CD4-positive, alpha-beta T cell treated with Interleukin-2 at 100 ng/mL for 4 hours (primary cell): ENCODE data around the gene TGIF2.
A peak's percentile ranks its signal among the peaks of the same experiment; 100 is the strongest.
"Not testable (repeated sequence)": the region's sequence is repeated elsewhere in the genome, so short reads cannot be mapped to it uniquely, and the experiment has no call there.

Experiments used
- DNase-seq: peaks from one replicate; pipeline ENCODE4 v3.0.0-alpha.2; 2020; ENCODE audit warnings: low spot score

The TGIF2 gene

DNA sequence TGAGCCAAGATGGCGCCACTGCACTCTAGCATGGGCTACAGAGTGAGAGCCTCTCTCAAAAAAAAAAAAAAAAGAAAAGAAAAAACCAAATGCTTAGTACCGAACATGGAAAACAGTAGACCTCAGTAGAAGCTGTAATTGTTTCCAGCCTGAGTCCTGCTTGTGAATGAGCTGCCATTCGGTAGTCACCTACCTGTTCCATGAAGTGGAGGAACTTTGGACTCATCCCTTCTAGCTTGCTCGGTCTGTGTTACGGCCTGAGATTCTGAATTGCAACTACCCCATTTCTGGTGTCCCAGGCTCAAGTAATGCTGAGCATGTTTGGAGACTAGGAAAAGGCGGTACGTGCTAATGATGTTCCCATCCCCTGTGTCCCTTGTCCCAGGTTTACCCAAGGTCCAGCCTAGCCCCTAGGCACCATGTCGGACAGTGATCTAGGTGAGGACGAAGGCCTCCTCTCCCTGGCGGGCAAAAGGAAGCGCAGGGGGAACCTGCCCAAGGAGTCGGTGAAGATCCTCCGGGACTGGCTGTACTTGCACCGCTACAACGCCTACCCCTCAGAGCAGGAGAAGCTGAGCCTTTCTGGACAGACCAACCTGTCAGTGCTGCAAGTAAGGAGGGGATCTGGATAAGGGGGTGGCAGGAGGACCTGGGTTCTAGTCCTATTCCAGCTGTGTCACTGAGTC is 5.1 kb downstream of the TGIF2 start:
- DNase-seq: no peak

DNA sequence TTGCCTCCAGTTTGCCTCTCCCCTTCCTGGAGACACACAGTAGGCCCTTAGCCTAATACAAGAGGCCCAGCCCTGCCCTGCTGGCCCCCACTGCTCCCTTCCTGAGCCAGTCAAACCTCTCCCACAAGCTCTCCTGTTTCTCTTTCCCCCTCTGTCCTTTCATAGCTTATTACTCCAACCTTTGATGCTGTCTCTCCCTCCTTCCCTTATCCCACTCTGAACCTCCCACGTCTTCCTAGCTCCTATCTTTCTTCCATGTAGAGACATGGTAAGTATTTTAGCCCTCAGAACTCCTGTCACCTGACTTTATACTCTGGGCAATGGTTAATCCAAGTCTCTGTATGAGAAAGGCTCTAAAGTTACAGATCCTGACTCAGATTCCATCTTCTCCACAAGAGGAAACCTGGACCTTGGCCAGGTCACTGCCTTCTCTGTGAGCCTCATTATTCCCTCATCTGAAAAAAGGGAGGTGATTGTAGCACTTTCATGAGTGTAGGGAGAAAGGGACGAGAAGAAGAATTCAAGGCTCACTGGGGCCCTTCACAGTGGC is 6.7 kb downstream of the TGIF2 start:
- DNase-seq: no peak

DNA sequence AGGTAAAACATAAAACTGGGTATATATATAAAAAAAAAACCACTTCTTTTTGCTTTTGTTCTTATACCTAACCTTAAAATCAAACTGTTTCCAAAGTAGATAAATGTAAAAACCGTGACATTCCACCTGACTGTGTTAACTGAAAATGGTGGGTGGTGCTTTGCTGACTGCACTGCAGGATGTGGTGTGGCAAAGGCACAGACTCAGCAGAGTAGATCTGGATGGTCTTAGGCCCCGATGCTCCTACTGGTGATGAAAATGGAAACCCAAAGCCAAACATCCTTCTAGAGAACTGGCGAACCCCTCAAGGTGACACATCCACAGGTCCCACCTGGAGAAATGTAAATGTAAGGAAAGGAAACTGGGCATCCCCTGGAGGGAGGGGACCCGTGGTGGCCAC is 8.9 kb downstream of the TGIF2 start:
- DNase-seq: peak; percentile 14

DNA sequence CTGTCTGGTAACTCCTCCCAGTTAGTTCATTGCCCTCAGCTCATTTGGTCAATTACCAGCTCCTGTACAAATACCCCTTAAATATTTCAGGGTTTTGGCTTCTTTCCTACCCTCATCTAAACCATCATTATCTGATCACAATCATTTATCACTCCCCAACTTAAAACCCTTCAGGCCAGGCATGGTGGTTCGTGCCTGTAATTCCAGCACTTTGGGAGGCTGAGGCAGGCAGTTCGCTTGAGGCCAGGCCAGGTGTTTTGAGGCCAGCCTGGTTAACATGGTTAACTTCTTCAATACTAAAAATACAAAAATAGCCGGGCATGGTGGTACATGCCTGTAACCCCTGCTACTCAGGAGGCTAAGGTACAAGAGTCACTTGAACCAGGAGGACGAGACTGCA is 9.4 kb downstream of the TGIF2 start:
- no peak for DNase-seq

DNA sequence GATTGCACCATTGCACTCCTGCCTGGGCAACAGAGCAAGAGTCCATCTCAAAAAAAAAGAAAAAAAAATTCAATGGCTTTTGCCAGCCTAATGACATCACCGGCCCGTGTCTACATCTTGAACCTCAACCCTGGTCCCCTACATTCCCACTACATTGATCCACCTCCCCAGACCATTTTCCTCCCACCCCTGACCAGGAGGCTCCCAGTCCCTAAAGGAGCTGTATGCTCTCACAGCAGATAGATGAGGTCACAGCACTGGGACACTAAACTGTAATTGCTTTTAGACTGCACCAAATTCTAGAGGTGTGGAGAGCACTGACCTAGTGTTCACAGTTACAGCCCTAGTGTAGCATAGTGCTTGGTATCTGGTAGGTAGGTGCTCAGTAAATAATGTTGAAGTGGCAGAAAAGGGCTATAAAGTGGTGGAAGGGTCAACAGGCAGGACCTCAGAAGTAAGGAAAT is 10.7 kb downstream of the TGIF2 start:
- DNase-seq: no peak

DNA sequence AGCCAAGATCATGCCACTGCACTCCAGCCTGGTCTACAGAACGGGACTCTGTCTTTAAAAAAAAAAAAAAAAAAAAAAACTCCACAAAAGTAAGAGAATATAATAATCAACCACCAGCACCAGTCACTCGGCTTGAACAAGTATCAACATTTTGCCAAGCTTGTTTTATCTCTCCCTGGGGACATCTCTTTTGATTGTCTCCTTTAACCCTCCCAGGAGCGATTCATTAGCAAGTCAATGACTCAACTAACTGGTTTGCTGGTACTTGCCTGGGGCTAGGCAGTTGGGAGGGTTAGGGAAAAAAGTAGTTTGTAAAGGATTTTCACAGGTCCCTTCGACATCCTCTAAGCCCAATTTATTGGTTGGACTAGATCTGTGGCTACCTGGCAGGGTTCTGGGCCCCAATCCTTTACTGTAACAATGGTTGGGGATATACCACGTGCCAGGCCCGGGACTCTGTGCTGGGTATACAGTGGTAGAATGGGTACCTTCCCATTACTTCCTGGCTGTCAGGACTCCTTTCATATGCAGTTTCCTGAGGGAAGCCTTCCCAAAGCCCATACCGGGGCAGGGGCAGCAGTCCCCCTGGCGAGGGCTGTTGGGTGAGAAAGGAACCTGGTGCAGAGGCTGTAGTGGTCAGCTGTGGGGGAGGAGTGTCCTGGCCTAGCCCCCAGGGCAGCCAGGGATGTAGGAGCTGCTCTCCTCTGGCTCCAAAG is 12.2 kb downstream of the TGIF2 start:
- DNase-seq: no peak

DNA sequence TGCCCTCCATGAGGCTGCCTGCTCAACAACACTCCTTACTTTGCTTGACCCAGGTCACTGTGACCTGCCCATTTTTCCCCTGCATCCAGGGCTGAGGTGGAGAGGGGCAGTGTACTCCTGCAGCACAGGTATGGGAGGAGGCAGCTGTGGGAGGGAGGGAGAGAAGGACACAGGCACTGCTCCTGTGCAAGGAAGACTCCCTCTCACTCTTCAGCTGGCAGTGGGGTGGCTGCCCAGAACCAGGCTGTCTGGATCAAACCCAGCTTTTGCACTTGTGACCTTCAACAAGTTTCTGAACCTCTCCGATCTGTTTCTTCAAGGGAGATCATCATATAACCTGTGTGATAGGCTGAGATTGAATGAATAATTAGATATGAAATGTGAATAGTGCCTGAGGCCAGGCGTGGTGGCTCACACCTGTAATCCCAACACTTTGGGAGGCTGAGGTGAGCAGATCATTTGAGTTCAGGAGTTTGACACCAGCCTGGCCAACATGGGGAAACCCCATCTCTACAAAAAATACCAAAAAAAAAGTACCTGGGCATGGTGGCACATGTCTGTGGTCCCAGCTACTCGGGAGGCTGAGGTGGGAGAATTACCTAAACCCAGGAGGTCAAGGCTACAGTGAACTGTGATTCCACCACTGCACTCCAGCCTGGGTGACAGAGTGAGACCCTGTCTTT is 14.1 kb downstream of the TGIF2 start:
- DNase-seq: no peak

DNA sequence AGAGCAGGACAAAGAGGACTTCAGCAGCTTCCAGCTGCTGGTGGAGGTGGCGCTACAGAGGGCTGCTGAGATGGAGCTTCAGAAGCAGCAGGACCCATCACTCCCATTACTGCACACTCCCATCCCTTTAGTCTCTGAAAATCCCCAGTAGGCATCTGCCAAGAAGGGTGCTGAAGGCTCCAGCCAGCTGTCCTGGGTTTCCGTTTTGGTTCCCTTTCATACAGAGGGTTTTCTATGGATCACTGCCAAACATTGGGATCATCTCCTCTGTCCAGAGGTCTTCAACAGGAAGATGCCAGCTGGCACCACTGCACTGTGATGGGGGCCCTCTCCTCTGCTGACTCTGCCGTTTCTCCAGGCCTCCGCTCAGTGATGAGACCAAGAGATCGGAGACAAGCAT is 17.9 kb downstream of the TGIF2 start:
- no peak for DNase-seq

DNA sequence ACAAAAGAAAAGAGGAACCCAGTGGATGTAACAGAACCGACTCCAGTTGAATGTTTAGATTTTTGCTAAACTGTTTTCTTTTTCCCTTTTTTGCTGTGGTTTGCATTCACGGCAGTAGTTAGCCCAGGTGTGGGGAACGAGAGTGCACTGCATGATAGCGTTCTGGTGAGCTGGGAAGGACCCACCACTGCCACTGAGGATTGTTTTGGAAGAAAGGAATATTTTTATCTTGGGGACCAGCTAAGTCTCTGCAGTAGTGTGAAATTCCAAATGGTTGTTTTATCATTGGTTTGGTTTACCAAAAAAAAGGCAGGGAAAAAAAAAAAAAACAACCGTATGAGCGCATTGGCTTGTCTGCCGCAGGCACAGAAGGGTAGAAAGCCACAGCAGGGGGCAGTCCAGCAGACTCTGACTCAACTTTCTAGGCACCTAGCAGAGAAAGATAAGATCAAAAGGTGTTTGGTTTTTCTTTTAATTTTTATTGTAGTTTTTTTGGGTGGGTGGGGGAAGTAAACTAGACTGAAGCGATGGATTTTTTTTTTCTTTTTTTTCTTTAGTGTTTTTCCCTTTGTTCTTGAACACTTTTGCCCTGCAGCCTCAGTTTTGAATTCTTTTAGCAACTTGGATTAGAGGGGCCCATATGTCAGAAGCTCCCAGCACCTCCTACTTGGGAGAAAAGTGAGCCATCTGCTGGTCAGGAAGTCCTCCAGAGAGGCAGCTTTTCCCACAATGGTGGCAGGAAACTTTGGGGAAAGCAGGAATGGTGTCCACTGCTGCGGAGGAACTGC is 18.7 kb downstream of the TGIF2 start:
- DNase-seq: peak; percentile 87

DNA sequence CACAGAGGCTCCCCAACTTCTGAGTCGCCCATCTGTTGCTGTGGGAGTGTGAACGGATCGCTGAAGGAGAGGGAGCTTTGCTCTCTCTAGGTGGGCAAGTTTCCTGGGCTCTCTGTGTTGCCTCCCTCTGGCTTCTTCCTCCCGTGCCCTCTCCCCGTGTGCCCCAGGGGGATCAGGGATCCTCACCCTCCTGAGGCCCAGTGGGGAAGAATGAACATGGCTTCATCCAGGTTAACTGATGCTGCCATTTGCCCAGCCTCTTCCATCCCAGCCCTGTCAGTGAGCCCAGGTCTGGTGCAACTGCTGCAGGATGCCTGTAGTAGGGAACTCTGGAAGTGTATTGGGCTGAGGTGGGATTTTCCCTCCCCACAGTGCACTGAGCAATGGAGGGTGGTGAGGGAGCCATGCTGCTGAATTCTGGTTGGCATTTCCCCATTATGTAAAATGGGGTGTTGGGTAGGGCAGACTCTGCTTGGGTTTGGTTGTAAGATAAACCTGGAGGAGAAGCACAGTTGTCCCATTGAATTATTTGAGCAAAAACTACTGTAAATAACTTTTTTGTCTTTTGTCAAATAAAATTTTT is 20.0 kb downstream of the TGIF2 start:
- no peak for DNase-seq

DNA sequence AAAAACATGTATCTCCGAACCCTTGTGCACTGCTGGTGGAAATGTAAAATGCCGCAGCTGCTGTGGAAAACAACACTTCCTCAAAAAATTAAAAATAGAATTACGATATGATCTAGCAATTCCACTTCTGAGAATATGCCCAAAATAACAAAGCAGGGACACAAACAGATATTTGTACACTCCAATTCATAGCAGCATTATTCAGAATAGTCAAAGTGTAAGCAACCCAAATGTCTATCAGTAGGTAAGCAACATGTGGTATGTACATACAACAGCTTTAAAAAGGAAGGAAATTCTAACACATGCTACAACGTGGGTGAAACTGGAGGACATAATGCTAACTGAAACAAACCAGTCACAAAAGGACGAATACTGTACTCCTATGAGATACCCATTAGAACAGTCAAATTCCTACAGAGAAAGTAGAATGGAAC is 26.5 kb downstream of the TGIF2 start:
- no peak for DNase-seq

DNA sequence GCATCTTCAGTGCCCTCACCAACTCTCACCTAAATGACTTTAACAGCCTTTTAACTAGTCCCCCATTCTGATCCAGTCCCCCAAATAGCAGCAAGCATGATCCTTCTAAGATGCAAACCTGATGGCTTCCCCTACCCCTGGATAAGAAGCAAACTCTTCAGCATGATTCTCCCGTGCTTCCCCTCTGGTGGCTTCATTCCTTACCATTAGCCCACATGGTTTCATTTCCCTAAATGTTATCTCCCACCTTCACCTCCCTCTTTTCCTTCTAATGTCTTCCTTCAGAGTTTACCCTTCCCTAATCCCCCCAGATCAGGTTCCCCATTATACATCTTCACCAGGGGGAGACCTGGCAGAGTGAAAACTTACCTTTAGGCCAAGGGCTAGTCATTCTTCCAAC is 28.1 kb downstream of the TGIF2 start:
- no peak for DNase-seq

DNA sequence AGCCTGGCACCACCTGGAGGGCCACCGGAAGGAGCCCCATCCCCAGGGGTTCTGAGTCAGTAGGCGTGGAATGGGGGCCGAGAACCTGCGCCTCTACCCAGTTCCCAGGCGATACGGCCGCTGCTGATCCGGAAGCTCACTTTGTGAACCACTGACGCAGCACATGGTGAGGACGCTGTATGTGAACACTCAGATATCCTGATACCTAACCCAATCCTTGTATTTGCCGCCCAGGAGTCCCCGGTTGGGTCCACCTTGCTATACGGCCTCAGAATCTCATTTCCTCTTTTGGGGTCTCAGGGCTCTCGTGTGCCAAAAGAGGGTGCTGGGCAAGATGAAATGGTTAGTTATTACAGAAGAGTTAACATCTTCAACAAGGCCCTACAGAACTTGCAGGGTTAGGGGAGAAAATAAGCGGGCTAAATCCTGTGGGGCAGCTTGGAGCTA is 31.6 kb downstream of the TGIF2 start:
- peak; percentile 53 for DNase-seq

DNA sequence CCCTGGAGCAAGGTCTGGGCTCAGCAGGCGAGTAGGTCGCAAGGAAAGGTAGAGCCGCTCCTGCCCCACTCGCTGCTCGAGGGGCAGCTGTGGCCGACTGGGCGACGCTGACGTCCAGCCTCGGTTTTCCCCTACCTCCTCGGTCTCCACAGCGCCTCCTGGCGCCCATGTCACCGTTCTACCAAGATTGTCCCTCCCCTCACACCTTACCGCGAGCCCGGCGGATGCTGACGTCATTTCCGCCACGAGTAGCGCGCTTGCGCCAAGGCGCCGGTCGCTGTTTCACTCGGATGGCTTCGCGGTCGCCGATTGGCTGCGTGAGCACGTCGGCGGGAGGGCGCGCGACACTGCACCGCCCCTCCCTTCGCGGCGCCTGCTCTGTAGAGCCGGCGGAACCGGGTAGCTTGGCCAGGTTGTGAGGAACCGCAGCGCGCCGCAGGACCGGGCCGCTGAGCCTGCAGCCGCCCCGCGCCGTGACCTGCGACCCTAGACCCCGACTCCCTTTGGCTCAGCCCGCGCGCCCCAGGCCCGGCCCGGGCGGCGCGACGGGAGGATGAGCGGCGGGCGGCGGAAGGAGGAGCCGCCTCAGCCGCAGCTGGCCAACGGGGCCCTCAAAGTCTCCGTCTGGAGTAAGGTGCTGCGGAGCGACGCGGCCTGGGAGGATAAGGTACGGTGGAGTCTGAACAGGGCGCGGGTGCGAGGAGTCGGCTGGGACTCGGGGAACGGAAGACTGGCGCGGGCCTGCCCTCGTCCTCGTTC is 32.2 kb downstream of the TGIF2 start, which contains the start of gene RAB5IF:
Gene RAB5IF, plus strand, starts transcription at position 381 of the 759 bp plus-strand sequence. Its CDS starts 173 bp downstream, at position 554.
- DNase-seq: peak; percentile 99

DNA sequence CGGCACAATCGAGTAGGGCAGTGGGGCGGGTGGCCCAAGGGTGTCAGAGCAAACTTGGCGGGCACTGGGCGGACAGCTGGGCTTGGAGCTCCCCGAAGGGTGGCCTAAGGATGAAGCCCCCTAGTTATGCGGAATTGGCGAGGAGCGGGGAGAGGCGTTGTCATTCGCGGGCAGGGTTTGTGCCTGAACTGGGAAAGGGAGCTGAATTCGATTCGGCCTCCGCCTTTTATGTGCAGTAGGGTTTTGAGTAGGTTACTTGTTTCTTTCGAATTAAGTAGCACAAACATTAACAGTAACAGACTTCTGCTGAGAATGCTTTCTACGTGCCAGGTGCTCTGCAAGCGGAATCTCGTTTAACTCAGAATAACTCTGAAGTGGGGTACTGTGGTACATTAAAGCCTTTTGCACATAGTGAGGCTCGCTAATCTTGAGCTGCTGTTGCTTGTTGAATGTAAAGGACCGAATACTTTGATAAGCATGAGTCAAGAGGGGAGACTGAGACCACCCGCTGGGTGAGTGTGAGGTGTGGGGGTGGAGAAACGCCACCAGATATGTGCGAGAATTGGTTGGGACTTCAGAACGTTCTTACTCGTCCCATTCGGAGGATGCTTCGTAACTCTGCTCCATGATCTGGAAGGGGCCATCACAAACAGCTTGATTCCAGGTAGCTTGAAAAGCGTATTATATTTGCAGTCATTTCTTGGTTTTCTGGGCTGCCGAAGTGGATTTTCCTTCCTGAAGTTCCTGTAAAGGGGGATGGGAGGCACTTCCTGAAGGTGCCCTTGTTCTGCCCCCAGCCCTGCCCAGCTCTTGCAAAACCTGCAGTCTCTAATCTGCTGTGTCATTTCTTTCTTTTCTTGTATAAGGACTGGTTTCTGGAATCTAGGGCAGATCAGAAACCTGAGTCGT is 33.0 kb downstream of the TGIF2 start:
- DNase-seq: no peak

DNA sequence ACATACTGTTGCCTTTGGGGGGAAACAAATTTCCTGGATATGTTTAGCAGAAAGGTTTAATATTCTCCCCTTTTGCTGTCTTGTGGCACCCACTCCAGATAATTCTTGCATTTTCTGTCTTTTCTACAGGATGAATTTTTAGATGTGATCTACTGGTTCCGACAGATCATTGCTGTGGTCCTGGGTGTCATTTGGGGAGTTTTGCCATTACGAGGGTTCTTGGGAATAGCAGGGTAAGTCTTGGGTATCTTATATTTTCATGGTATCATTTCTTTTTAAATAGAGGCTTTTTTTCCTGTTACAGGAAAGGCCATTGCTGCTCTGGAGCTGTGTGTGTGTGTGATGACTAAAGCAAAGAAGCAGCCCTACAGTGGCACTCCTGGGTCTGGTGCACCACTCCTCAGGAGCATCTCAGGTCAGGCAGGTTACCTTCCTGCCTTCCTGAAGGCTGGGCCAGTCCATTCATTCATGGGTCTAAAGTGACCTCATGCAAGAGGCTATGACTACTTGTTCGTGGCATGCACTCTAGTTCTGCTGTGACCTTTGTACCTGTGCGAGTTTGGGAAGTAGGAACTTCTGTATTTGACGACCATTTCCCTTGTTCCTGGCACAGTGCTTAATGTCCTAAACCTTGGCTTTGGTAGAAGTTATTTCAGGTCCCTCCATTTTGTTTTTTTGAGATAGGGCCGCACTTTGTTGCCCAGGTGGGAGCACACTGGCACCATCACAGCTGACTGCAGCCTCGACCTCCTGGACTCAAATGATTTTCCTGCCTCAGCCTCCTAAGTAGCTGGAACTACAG is 34.4 kb downstream of the TGIF2 start:
- no peak for DNase-seq

DNA sequence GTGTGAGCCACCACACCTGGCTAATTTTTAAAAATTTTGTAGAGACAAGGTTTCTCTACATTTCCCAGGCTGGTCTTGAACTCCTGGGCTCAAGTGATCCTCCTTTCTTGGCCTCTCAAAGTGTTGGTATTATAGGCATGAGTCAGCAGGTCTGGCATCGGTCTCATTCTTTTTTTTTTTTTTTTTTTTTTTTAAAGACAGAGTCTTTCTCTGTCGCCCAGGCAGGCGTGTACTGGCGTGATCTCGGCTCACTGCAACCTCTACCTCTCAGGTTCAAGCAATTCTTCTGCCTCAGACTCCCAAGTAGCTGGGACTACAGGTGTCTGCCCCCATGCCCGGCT is 35.0 kb downstream of the TGIF2 start:
- DNase-seq: not testable (repeated sequence)

DNA sequence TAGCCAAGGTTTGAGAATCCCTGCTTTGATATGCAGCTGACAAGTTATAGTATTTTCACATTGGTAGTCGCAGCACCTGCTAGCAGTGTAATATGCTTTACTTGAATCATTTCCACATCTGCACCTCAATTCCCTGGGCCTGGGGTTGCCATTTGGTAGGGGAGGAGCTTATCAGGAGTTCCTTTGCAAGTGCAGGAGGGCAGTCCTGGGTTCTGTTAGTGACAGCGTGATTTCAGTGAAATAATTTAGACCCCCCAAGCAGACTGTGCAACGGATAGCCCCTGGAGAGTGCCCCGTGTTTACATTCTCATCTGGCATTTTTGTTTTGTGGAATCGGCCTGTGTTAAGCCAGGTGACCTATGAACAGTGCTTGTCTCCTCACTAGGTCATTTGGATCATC is 38.2 kb downstream of the TGIF2 start:
- no peak for DNase-seq

DNA sequence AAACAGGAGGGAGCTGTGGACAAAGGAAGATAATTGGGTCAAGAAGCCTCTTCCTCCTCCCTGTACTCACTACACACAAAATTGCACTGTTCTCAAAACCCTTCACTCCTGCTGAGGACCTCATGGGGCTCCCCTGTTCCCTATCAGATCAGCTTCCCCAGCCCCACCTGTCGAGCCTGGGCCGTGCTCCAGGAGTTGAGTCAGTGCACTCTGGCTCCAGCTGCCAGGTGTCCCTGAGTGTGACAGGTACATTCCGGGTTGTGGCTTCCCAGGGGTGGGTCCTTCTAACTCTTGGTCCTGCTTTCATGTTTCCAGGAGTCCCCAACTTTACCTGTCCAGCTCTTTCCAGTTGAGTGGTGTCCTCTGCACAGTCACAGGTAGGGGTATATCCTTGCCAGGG is 40.6 kb downstream of the TGIF2 start:
- no peak for DNase-seq
